ENCODE results near the gene MTHFR. TPM values are rescaled to one million over a fixed set of nuclear protein-coding genes. Genes with fewer than 3 reads are reported as not detected.

The MTHFR gene
- total and polyA plus RNA-seq, 2 of the 8 experiments (the other 6 are each of a cell fraction or from before 2014, with no cell fraction given) = 8.7 to 18.5 TPM

GRCh38 chr1:11784993-11785769 is 20.6 kb downstream of the MTHFR start (continued):
- TF ChIP-seq EGR1 (IDR thresholded peaks at IDR 0.05; ENCODE audit: borderline replicate concordance, low read depth, low read length) (peak; percentile 57; the same call in 1 of the 2 replicates), CBX5 (IDR thresholded peaks at IDR 0.05; ENCODE audit: low read depth, low read length) (no peak), ASH2L (IDR thresholded peaks at IDR 0.05; ENCODE audit: low read length) (peak; percentile 40), USF2 (IDR thresholded peaks at IDR 0.05; ENCODE audit: low read length) (no peak), SIRT6 (IDR thresholded peaks at IDR 0.05; ENCODE audit: low read length) (no peak), FOSL1 (IDR thresholded peaks at IDR 0.05; ENCODE audit: insufficient read depth, low read depth, low read length) (peak; percentile 91), HDAC2 (IDR thresholded peaks at IDR 0.05; ENCODE audit: borderline replicate concordance in 1 of 2, low read depth in 2 of 2, low read length in 2 of 2) (peak in 1 of 2 experiments; percentile 66; a peak in 1 of 4 replicates), CHD2 (IDR thresholded peaks at IDR 0.05; ENCODE audit: low read length) (no peak), TAF1 (IDR thresholded peaks at IDR 0.05; ENCODE audit: low read depth, low read length) (peak; percentile 49; the same call in 1 of the 2 replicates), EP300 (IDR thresholded peaks at IDR 0.05; ENCODE audit: borderline replicate concordance in 1 of 2, low read depth in 2 of 2, low read length in 2 of 2) (0 out of 3 replicates have a peak, but pooled peaks of 1 of the 2 experiments have one; percentile 32), CEBPB (IDR thresholded peaks at IDR 0.05; ENCODE audit: low read depth, low read length) (no peak), CTCF (IDR thresholded peaks at IDR 0.05; ENCODE audit: control extremely low read depth in 1 of 3, insufficient read depth in 1 of 3, low read depth in 1 of 3, low read length in 3 of 3) (peak; percentile 87 to 95 (median 91)), BRCA1 (IDR thresholded peaks at IDR 0.05; ENCODE audit: low read depth, low read length) (no peak), PHF8 (conservative IDR thresholded peaks at IDR 0.05; ENCODE audit: low read depth, low read length) (no peak), SP2 (IDR thresholded peaks at IDR 0.05; ENCODE audit: low read length) (no peak), POLR2A (IDR thresholded peaks at IDR 0.05; ENCODE audit: control extremely low read depth in 1 of 2, low read depth in 2 of 2, low read length in 2 of 2) (no peak), YY1 (IDR thresholded peaks at IDR 0.05; ENCODE audit: low read depth, low read length) (0 out of 2 replicates have a peak, but pooled peaks have one; percentile 51), RAD21 (IDR thresholded peaks at IDR 0.05 in 1 of 2, conservative IDR thresholded peaks at IDR 0.05 in 1 of 2; ENCODE audit: low read depth in 2 of 2, low read length in 2 of 2) (peak; percentile 43 to 68; a peak in 3 of 4 replicates), TAF7 (optimal IDR thresholded peaks at IDR 0.05; ENCODE audit: borderline replicate concordance, low read depth, low read length) (peak; percentile 54), NANOG (IDR thresholded peaks at IDR 0.05; ENCODE audit: insufficient read depth, low read depth, low read length, poor library complexity, severe bottlenecking) (peak; percentile 14)

All from H1 (cell line).